ENCODE results near the gene MFAP5.

Gene MFAP5, protein sequence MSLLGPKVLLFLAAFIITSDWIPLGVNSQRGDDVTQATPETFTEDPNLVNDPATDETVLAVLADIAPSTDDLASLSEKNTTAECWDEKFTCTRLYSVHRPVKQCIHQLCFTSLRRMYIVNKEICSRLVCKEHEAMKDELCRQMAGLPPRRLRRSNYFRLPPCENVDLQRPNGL

DNA sequence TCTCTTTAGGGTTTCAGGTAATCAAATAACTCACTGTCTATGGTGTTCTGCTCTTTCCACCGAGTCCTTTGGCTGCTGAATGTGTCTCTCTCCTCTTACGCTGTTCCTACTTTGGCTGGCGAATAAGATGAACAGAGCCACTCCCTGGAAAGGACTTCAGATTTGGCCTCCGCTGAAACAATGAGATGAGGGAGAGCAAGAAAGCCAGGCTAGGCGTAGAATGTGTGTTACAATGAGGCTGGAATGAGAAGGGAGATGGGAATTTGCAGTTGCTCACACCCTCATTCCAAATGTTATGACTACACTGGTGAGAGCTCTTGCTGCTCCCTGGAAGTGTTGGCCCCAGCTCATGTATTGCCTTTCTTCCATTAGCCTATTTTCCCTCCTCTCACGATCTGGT lies at the start of gene MFAP5:
MFAP5 (minus strand) TSS at position 234 of the 400 bp plus-strand sequence. CDS start 722 bp downstream, outside the sequence.
- DNase-seq (ENCODE audit: low read depth in 2 of 3, low spot score in 1 of 3): no peak

GRCh38 chr12:8709124-8709830 lies 46.7 kb upstream of the MFAP5 start:
- no peak for DNase-seq (ENCODE audit: low read depth in 2 of 3, low spot score in 1 of 3)

GRCh38 chr12:8702159-8702558 lies 39.5 kb upstream of the MFAP5 start:
- no peak for DNase-seq (ENCODE audit: low read depth in 2 of 3, low spot score in 1 of 3)

- no peak for DNase-seq (ENCODE audit: low read depth in 2 of 3, low spot score in 1 of 3)
Measured at GRCh38 chr12:8701046-8701660, 38.5 kb upstream of the MFAP5 start.

DNA sequence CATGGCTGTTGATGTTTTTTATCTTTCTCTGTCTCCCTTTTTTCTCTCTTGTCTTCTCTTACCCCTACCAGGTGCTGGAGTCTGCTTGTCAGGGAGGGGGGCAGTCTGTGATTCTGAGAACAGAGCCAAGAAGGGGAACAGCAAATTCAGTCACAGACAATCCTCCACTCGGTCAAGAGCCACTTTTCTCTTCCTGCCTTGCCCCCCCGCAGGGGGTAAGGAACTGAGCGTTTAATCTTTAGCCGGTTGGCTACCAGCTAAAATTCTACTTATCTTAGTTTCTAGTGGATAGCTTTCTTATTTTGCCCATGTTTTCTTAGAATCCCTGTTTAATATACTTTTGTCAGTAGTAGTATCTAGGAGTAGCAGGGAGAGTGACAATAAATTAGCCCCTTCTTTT lies 37.1 kb upstream of the MFAP5 start:
- no peak for DNase-seq (ENCODE audit: low read depth in 2 of 3, low spot score in 1 of 3)

- DNase-seq (ENCODE audit: low read depth in 2 of 3, low spot score in 1 of 3): no peak
Measured at GRCh38 chr12:8698879-8699278, 36.3 kb upstream of the MFAP5 start.

DNA sequence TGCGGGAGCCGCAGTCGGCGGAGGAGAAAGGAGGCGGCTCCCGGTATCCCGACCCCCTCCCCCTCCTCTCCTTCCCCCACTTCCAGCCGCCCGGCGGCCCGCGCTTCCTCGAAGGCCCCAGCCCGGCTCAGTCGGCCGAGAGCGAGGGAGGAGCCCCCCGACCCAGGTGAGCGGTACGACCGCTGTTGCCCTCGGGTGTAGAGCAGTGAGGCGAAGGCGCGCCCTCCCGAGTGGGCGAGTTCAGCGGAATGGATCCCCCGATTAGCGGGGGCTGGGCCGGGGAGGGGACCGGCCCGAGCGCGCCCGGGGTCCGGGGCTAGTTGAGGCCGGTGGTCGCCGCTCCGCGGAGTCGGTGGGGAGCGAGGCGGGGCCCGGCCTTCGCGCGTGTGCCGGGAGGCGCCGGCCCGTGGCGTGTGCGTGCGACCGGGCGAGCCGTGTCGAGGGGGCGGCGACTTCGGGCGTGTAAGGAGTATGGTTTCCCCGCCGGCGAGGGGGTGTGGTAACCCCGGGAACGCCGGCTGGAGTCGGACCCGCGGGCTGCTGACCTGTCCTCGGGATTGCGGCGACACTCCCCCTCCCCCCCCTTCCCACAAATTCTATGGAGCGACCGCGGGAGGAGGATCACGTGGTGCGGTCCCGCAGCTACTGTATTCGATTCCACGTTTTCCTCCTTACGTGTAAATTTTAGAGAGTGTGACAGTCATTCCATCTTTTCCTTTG lies 35.7 kb upstream of the MFAP5 start:
- peak in 2 of 3 donors; percentile 7 to 40 for DNase-seq (ENCODE audit: low read depth in 2 of 3, low spot score in 1 of 3)

- DNase-seq (ENCODE audit: low read depth in 2 of 3, low spot score in 1 of 3): peak; percentile 28 to 71 (median 31)
Measured at GRCh38 chr12:8697476-8698131, 35.0 kb upstream of the MFAP5 start, which contains the start of gene RIMKLB. TSS of gene RIMKLB (plus strand) at chr12:8697991. CDS start at chr12:8713867, 15,876 bp downstream.

DNA sequence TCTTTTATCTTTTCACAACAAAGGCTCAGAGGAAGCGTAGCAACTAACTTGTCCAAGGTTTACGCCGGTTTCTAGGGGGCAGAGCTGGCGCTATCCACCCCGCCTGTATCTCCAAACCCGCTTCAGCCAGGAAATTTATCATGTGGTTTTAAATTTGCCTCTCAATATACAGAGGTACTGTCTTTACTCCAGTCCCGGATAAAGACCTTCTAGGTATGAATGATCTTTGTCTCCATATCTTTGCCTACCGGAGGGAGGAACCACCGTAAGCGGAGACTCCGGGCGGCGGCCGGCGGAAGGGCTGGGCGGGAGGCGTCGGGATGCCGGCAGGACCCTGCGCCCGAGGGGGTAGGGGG lies 34.5 kb upstream of the MFAP5 start:
- peak in 1 of 3 donors; percentile 10 for DNase-seq (ENCODE audit: low read depth in 2 of 3, low spot score in 1 of 3)

DNA sequence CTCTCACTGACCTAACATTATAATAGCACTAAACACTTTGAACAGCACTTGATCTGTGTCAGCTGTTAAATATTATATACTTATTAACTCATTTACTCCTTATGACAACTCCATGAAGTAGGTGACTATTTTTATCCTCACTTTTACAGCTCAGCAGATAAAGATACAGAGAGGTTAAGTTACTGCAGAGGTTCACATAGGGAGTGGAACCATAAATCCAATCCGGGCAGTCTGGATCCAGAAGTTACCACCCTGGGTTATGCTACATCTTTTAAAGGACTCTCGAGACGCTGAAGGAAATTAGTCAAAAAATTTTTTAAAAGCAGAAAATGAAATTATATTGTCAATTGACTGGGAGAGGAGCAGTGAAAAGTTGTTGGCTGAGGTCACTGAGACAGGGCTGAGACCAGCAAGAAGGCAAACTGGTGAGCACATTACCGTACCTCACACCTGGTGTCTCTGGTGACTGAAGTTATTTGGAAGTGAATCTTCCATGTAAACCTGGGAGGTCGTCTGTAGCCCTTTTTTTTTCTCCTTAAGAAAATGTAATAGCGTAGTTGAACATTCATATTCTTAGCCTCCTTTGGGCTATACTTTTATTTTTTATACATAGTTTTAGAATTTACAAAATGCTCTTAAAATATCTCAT lies 33.9 kb upstream of the MFAP5 start:
- no peak for DNase-seq (ENCODE audit: low read depth in 2 of 3, low spot score in 1 of 3)

- no peak for DNase-seq (ENCODE audit: low read depth in 2 of 3, low spot score in 1 of 3)
Measured at GRCh38 chr12:8695116-8695515, 32.5 kb upstream of the MFAP5 start.

DNA sequence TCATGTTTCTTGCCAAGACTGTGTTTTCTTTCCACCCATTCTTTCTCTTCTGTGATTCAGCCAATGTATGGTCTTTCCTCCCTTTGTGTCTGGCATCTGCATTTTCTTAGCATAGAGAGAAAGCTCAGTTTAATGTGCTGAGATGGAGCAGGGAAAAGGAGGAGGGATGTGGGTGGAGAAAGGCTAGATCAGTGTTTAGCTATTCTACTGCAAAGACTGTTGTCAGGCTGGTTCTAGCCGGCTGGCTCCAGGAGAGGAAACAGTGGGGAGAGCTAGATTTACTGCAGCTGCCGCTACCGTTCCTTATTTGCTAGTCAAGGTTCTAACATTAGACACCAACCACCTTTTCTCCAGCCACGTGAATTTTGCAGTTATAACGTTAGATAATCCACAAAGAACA lies 29.9 kb upstream of the MFAP5 start:
- no peak for DNase-seq (ENCODE audit: low read depth in 2 of 3, low spot score in 1 of 3)

DNA sequence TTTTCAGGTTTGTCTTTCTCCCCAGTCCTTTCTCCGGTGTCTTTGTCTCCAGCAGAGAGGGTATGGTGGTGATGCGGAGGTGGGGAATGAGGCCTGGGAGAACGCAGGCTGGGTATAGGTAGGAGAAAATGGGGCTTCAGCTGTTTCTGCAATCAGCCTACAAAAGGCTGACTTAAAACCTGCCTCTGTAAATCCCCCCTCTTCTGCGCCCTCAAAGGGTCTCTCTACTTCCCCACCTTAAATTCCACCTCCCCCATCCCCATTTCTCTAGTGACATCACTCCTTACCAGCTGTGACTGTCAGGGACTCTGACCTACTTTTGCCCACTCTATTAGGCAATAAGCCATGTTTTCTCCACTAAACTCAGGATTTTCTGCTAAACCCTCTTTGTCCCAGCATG lies 27.1 kb upstream of the MFAP5 start:
- no peak for DNase-seq (ENCODE audit: low read depth in 2 of 3, low spot score in 1 of 3)

GRCh38 chr12:8687846-8688601 lies 25.4 kb upstream of the MFAP5 start:
- no peak for DNase-seq (ENCODE audit: low read depth in 2 of 3, low spot score in 1 of 3)

DNA sequence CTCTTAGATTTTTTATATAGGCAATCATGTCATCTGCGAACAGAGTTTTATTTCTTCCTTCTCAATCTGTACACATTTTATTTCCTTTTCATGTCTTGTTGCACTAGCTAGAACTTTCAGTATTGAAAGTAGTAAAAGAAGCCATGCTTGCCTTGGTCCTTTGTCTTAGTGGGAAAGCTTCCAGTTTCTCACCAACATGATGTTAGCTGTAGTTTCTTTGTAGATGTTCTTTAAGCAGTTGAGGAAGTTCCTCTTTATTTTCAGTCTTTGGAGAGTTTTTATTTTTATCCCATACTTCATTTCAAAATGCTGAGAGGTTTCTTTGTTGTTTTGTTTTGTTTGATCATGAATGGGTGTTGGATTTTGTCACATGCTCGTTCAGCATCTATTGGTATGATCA lies 22.4 kb upstream of the MFAP5 start:
- no peak for DNase-seq (ENCODE audit: low read depth in 2 of 3, low spot score in 1 of 3)

DNA sequence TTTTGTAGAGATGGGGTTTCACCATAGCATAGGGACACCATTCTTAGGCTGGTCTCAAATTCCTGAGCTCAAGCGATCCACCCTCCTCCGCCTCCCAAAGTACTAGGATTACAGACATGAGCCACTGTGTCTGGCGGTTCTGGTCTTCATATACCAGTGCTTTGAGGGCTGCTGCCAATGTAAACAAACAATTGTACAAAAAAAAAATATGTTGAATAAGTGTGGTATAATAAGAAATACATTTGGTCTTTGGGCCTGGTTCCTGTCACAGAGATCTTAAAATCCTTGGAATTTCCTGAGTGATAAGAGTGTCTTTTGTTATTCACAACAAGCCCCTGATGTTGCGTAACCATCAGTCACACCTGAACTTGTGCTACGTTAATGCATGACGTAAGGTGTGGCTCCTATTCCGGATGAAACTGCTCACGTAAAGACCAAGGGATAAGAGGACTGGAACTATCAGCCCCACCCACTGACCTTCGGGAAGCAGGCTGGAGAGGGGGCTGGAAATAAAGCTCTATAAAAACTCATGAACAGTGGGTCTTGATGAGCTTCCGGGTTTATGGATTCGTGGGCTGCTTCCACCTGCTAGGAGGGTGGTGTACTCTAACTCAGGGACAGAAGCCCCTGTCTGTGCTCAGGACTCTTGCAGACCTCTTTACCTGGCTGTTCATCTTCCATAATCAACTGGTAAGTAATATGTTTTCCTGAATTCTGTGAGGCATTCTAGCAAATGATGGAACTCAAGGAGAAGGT lies 18.7 kb upstream of the MFAP5 start:
- DNase-seq (ENCODE audit: low read depth in 2 of 3, low spot score in 1 of 3): no peak

GRCh38 chr12:8680533-8680932 lies 17.9 kb upstream of the MFAP5 start:
- no peak for DNase-seq (ENCODE audit: low read depth in 2 of 3, low spot score in 1 of 3)

GRCh38 chr12:8678661-8679111 lies 16.1 kb upstream of the MFAP5 start:
- DNase-seq (ENCODE audit: low read depth in 2 of 3, low spot score in 1 of 3): no peak

DNA sequence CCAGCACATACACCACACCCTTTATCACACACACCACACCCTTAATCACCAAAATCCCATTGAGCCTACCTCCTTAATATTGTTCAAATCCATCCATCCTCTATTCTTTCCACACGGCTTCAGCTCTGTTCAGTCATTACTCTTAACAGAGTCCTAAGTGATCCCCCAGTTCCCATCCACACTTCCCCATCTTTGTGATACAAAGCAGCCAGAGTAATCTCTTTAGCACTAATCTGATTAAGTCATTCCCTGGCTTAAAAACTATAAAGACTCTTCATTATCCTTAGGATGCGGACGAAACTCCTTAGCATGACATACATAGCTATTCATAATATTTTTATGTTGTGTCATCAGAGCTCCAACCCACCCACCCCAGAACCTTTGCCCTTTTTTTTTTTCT lies 14.7 kb upstream of the MFAP5 start:
- DNase-seq (ENCODE audit: low read depth in 2 of 3, low spot score in 1 of 3): no peak

Measured in stimulated activated CD4-positive, alpha-beta T cell treated with anti-CD3 and anti-CD28 coated beads, Interleukin-12 subunit alpha, Interleukin-12 subunit beta, amount 100 ng/mL, for 48 hours (primary cell).